Activated T-cell treated with anti-CD3 and anti-CD28 coated beads, Interleukin-2, amount 50 U/mL, for 24 hours (primary cell): Measurements from ENCODE around the gene MCAT.
A peak's percentile ranks its signal among the peaks of the same experiment; 100 is the strongest.

Source experiments
- DNase-seq: peaks from one replicate; pipeline ENCODE4 v3.0.0-alpha.2; 2020
- H3K27ac Mint-ChIP-seq: 2 replicates; pipeline ENCODE4 v1.8.0; 2020; ENCODE audit warnings: mild to moderate bottlenecking, mixed read lengths
- H3K27me3 Mint-ChIP-seq: 2 replicates; pipeline ENCODE4 v1.8.0; 2020; ENCODE audit warnings: mixed read lengths
- H3K36me3 Mint-ChIP-seq: 2 replicates; pipeline ENCODE4 v1.8.0; 2020; ENCODE audit warnings: low read depth, mixed read lengths
- H3K4me1 Mint-ChIP-seq: 2 replicates; pipeline ENCODE4 v1.8.0; 2020; ENCODE audit warnings: low read depth, mixed read lengths
- H3K4me3 Mint-ChIP-seq: 2 replicates; pipeline ENCODE4 v1.8.0; 2020; ENCODE audit warnings: mild to moderate bottlenecking, moderate library complexity, mixed read lengths
- H3K9me3 Mint-ChIP-seq: 2 replicates; pipeline ENCODE4 v1.8.0; 2020; ENCODE audit warnings: mixed read lengths

Gene MCAT

GRCh38 chr22:43142880-43143562 lies at the start of gene MCAT:
TSS of gene MCAT (minus strand) at chr22:43143398. CDS start at chr22:43143348, 50 bp downstream.
- H3K36me3 Mint-ChIP-seq = peaks cover 41% of the 10 kb centered on the region
- H3K4me3 Mint-ChIP-seq = peak within 1 kb of the TSS; percentile 89
- H3K27ac Mint-ChIP-seq = peak within 1 kb of the TSS; percentile 94
- peaks cover 39% of the 10 kb centered on the region for H3K4me1 Mint-ChIP-seq
- DNase-seq = peak; percentile 91
- H3K9me3 Mint-ChIP-seq = no peaks in the 10 kb centered on the region
- no peaks in the 10 kb centered on the region for H3K27me3 Mint-ChIP-seq

- DNase-seq = no peak
- Mint-ChIP-seq H3K4me1 (peaks cover 8% of the 10 kb centered on the region), H3K27me3 (no peaks in the 10 kb centered on the region)
Measured at GRCh38 chr22:43191831-43192230, 48.6 kb upstream of the MCAT start.

GRCh38 chr22:43188829-43189545 lies 45.8 kb upstream of the MCAT start:
- H3K9me3 Mint-ChIP-seq = no peaks in the 10 kb centered on the region
- H3K4me3 Mint-ChIP-seq = peak overlapping the region; percentile 1
- DNase-seq = no peak
- peaks cover 23% of the 10 kb centered on the region for H3K36me3 Mint-ChIP-seq
- peaks cover 24% of the 10 kb centered on the region for H3K4me1 Mint-ChIP-seq
- H3K27ac Mint-ChIP-seq = peak overlapping the region; percentile 10
- H3K27me3 Mint-ChIP-seq = no peaks in the 10 kb centered on the region

More at GRCh38 chr22:43191831-43192230, 48.6 kb upstream of the MCAT start:
- Mint-ChIP-seq H3K36me3 (peaks cover 1% of the 10 kb centered on the region), H3K9me3 (no peaks in the 10 kb centered on the region), H3K27ac (no peak overlapping the region), H3K4me3 (no peak overlapping the region)

- peaks cover 37% of the 10 kb centered on the region for H3K36me3 Mint-ChIP-seq
- H3K4me3 Mint-ChIP-seq = peak overlapping the region; percentile 85
- no peaks in the 10 kb centered on the region for H3K27me3 Mint-ChIP-seq
- peaks cover 28% of the 10 kb centered on the region for H3K4me1 Mint-ChIP-seq
- peak; percentile 99 for DNase-seq
- no peaks in the 10 kb centered on the region for H3K9me3 Mint-ChIP-seq
- H3K27ac Mint-ChIP-seq = peak overlapping the region; percentile 96
Measured at GRCh38 chr22:43187171-43188099, 44.2 kb upstream of the MCAT start.

- Mint-ChIP-seq H3K4me1 (peaks cover 30% of the 10 kb centered on the region), H3K4me3 (peak within 1 kb of the TSS; percentile 87), H3K36me3 (peaks cover 46% of the 10 kb centered on the region), H3K9me3 (no peaks in the 10 kb centered on the region), H3K27ac (peak within 1 kb of the TSS; percentile 96), H3K27me3 (no peaks in the 10 kb centered on the region)
- peak; percentile 77 for DNase-seq
Measured at GRCh38 chr22:43186272-43187170, 43.3 kb upstream of the MCAT start, which contains the start of gene TTLL12. TSS of gene TTLL12 (minus strand) at chr22:43187134. CDS start at chr22:43187069, 65 bp downstream.

GRCh38 chr22:43185860-43186261 lies 42.7 kb upstream of the MCAT start:
- H3K27ac Mint-ChIP-seq = peak overlapping the region; percentile 52
- peaks cover 30% of the 10 kb centered on the region for H3K4me1 Mint-ChIP-seq
- H3K4me3 Mint-ChIP-seq = peak overlapping the region; percentile 87
- peak; percentile 50 for DNase-seq
- peaks cover 52% of the 10 kb centered on the region for H3K36me3 Mint-ChIP-seq
- H3K27me3 Mint-ChIP-seq = no peaks in the 10 kb centered on the region
- no peaks in the 10 kb centered on the region for H3K9me3 Mint-ChIP-seq

- peak overlapping the region; percentile 20 for H3K27ac Mint-ChIP-seq
- peaks cover under 1% of the 10 kb centered on the region for H3K9me3 Mint-ChIP-seq
Measured at GRCh38 chr22:43183496-43184277, 40.5 kb upstream of the MCAT start.

GRCh38 chr22:43182726-43183125 lies 39.5 kb upstream of the MCAT start:
- H3K36me3 Mint-ChIP-seq = peaks cover 83% of the 10 kb centered on the region
- peaks cover 2% of the 10 kb centered on the region for H3K9me3 Mint-ChIP-seq
- DNase-seq = no peak
- peaks cover 24% of the 10 kb centered on the region for H3K4me1 Mint-ChIP-seq
- no peak overlapping the region for H3K4me3 Mint-ChIP-seq
- H3K27ac Mint-ChIP-seq = no peak overlapping the region
- H3K27me3 Mint-ChIP-seq = no peaks in the 10 kb centered on the region

More at GRCh38 chr22:43183496-43184277, 40.5 kb upstream of the MCAT start:
- peaks cover 74% of the 10 kb centered on the region for H3K36me3 Mint-ChIP-seq
- no peak for DNase-seq
- peaks cover 28% of the 10 kb centered on the region for H3K4me1 Mint-ChIP-seq
- H3K27me3 Mint-ChIP-seq = no peaks in the 10 kb centered on the region
- no peak overlapping the region for H3K4me3 Mint-ChIP-seq

GRCh38 chr22:43182118-43182517 lies 38.9 kb upstream of the MCAT start:
- Mint-ChIP-seq H3K27ac (no peak overlapping the region), H3K27me3 (no peaks in the 10 kb centered on the region), H3K36me3 (peaks cover 88% of the 10 kb centered on the region), H3K9me3 (peaks cover 2% of the 10 kb centered on the region), H3K4me3 (no peak overlapping the region), H3K4me1 (peaks cover 23% of the 10 kb centered on the region)
- DNase-seq = no peak

- peaks cover 93% of the 10 kb centered on the region for H3K36me3 Mint-ChIP-seq
- no peak overlapping the region for H3K27ac Mint-ChIP-seq
- H3K27me3 Mint-ChIP-seq = no peaks in the 10 kb centered on the region
- H3K9me3 Mint-ChIP-seq = peaks cover 2% of the 10 kb centered on the region
- no peak overlapping the region for H3K4me3 Mint-ChIP-seq
- DNase-seq = no peak
- H3K4me1 Mint-ChIP-seq = peaks cover 23% of the 10 kb centered on the region
Measured at GRCh38 chr22:43181321-43182076, 38.3 kb upstream of the MCAT start.

- Mint-ChIP-seq H3K4me3 (no peak overlapping the region), H3K36me3 (peaks cover 93% of the 10 kb centered on the region)
- DNase-seq = no peak
Measured at GRCh38 chr22:43180670-43181069, 37.5 kb upstream of the MCAT start.

GRCh38 chr22:43179911-43180195 lies 36.7 kb upstream of the MCAT start:
- Mint-ChIP-seq H3K27me3 (no peaks in the 10 kb centered on the region), H3K9me3 (peaks cover 2% of the 10 kb centered on the region), H3K27ac (no peak overlapping the region), H3K36me3 (peaks cover 93% of the 10 kb centered on the region), H3K4me1 (peaks cover 16% of the 10 kb centered on the region), H3K4me3 (no peak overlapping the region)
- no peak for DNase-seq

More at GRCh38 chr22:43180670-43181069, 37.5 kb upstream of the MCAT start:
- Mint-ChIP-seq H3K4me1 (peaks cover 22% of the 10 kb centered on the region), H3K9me3 (peaks cover 2% of the 10 kb centered on the region), H3K27me3 (no peaks in the 10 kb centered on the region), H3K27ac (no peak overlapping the region)
